ENCODE data around the gene CTF1.
"Not testable (repeated sequence)": the region's sequence is repeated elsewhere in the genome, so short reads cannot be mapped to it uniquely, and the experiment has no call there.

CTF1 gene

GRCh38 chr16:30888856-30889499, 7.4 kb upstream of the CTF1 start:
- no peak for DNase-seq (ENCODE audit: low spot score)

- peak; percentile 78 for DNase-seq (ENCODE audit: low spot score)
Measured at GRCh38 chr16:30889721-30890120, 6.7 kb upstream of the CTF1 start.

GRCh38 chr16:30891043-30891823, 5.2 kb upstream of the CTF1 start:
- not testable (repeated sequence) for DNase-seq (ENCODE audit: low spot score)

- DNase-seq (ENCODE audit: low spot score): no peak
Measured at GRCh38 chr16:30892670-30893416, 3.6 kb upstream of the CTF1 start.

- no peak for DNase-seq (ENCODE audit: low spot score)
Measured at GRCh38 chr16:30893417-30893743, 3.0 kb upstream of the CTF1 start.

GRCh38 chr16:30893744-30894539, 2.5 kb upstream of the CTF1 start, which contains the start of gene BCL7C:
TSS of gene BCL7C (minus strand) at chr16:30894077. CDS start at chr16:30893944, 133 bp downstream.
- peak; percentile 93 for DNase-seq (ENCODE audit: low spot score)

GRCh38 chr16:30894540-30895368, 1.7 kb upstream of the CTF1 start:
- no peak for DNase-seq (ENCODE audit: low spot score)

GRCh38 chr16:30895627-30896260, 670 bp upstream of the CTF1 start:
- DNase-seq (ENCODE audit: low spot score): no peak

GRCh38 chr16:30896889-30897733, 697 bp downstream of the CTF1 start:
- DNase-seq (ENCODE audit: low spot score): peak; percentile 89

GRCh38 chr16:30899794-30900193, 3.4 kb downstream of the CTF1 start:
- no peak for DNase-seq (ENCODE audit: low spot score)

- no peak for DNase-seq (ENCODE audit: low spot score)
Measured at GRCh38 chr16:30900588-30900987, 4.2 kb downstream of the CTF1 start.

- DNase-seq (ENCODE audit: low spot score): no peak
Measured at GRCh38 chr16:30901201-30902028, 5.0 kb downstream of the CTF1 start.

- peak; percentile 76 for DNase-seq (ENCODE audit: low spot score)
Measured at GRCh38 chr16:30902029-30902972, 5.9 kb downstream of the CTF1 start.

GRCh38 chr16:30903002-30903401, 6.6 kb downstream of the CTF1 start:
- no peak for DNase-seq (ENCODE audit: low spot score)

GRCh38 chr16:30903596-30903995, 7.2 kb downstream of the CTF1 start:
- DNase-seq (ENCODE audit: low spot score): peak; percentile 35

- DNase-seq (ENCODE audit: low spot score): no peak
Measured at GRCh38 chr16:30904114-30904780, 7.8 kb downstream of the CTF1 start.

- DNase-seq (ENCODE audit: low spot score): no peak
Measured at GRCh38 chr16:30907064-30907463, 10.7 kb downstream of the CTF1 start.
